ENCODE data around the gene KDM4D. TPM values are rescaled to one million over a fixed set of nuclear protein-coding genes. Genes with fewer than 3 reads are reported as not detected.
"Not testable (repeated sequence)": the region's sequence is repeated elsewhere in the genome, so short reads cannot be mapped to it uniquely, and the experiment has no call there.

KDM4D gene
- total and polyA plus RNA-seq, 7 experiments from 2014 or later: 0.32 to 0.70 (median 0.66) TPM

GRCh38 chr11:95033051-95033450 lies 59.5 kb downstream of the KDM4D start:
- intact Hi-C loops (cut with micrococcal nuclease): no loop called here
- CTCF ChIA-PET: no interaction called here
- no peak for DNase-seq
- Mint-ChIP-seq H3K4me1 (peaks cover 0 to 1% (median 0%) of the 10 kb centered on the region in 7 donors), H3K27me3 (peaks cover 2 to 30% (median 20%) of the 10 kb centered on the region in 5 donors), H3K9me3 (peaks cover 0 to 1% (median 0%) of the 10 kb centered on the region in 11 donors), H3K36me3 (peaks cover 0 to 1% (median 0%) of the 10 kb centered on the region in 5 donors), H3K27ac (no peak overlapping the region), H3K4me3 (no peak overlapping the region)
- Histone ChIP-seq H3K36me3 (ENCODE audit: control insufficient read depth in 2 of 3, insufficient read depth in 3 of 3, low read length in 3 of 3) (no peaks in the 10 kb centered on the region), H3K27ac (ENCODE audit: low read depth, low read length) (no peak overlapping the region), H3K27me3 (ENCODE audit: control insufficient read depth in 2 of 2, insufficient read depth in 2 of 2, low read length in 2 of 2) (no peaks in the 10 kb centered on the region), H3K4me1 (ENCODE audit: control insufficient read depth in 2 of 2, insufficient read depth in 2 of 2, low read length in 2 of 2) (no peaks in the 10 kb centered on the region), H3K4me3 (ENCODE audit: low read length) (no peak overlapping the region), H3K9me3 (ENCODE audit: control insufficient read depth in 2 of 3, low read length in 3 of 3) (no peaks in the 10 kb centered on the region)
- ATAC-seq: no peak
- POLR2A ChIA-PET: no interaction called here

- no peaks in the 10 kb centered on the region for H3K27me3 ChIP-seq (ENCODE audit: control insufficient read depth in 2 of 2, insufficient read depth in 2 of 2, low read length in 2 of 2)
- ChIA-PET POLR2A (no interaction called here), CTCF (no interaction called here)
- H3K9me3 ChIP-seq (ENCODE audit: control insufficient read depth in 2 of 3, low read length in 3 of 3): no peaks in the 10 kb centered on the region
- Mint-ChIP-seq H3K36me3 (peaks cover 0 to 5% (median 0%) of the 10 kb centered on the region in 5 donors), H3K9me3 (peaks cover 0 to 6% (median 0%) of the 10 kb centered on the region in 11 donors), H3K27me3 (peaks cover 10 to 41% (median 27%) of the 10 kb centered on the region in 5 donors), H3K4me1 (peaks cover 0 to 3% (median 0%) of the 10 kb centered on the region in 7 donors), H3K4me3 (no peak overlapping the region), H3K27ac (no peak overlapping the region)
- H3K4me3 ChIP-seq (ENCODE audit: low read length): no peak overlapping the region
- ATAC-seq (no peak), DNase-seq (no peak)
- no peaks in the 10 kb centered on the region for H3K36me3 ChIP-seq (ENCODE audit: control insufficient read depth in 2 of 3, insufficient read depth in 3 of 3, low read length in 3 of 3)
- no peaks in the 10 kb centered on the region for H3K4me1 ChIP-seq (ENCODE audit: control insufficient read depth in 2 of 2, insufficient read depth in 2 of 2, low read length in 2 of 2)
- intact Hi-C loops (cut with micrococcal nuclease): no loop called here
- no peak overlapping the region for H3K27ac ChIP-seq (ENCODE audit: low read depth, low read length)
Observed at GRCh38 chr11:95035316-95035715, 61.8 kb downstream of the KDM4D start.

GRCh38 chr11:95037356-95038035 lies 64.0 kb downstream of the KDM4D start:
- H3K9me3 ChIP-seq (ENCODE audit: control insufficient read depth in 2 of 3, low read length in 3 of 3); H3K27ac Mint-ChIP-seq; H3K4me1 ChIP-seq (ENCODE audit: control insufficient read depth in 2 of 2, insufficient read depth in 2 of 2, low read length in 2 of 2); intact Hi-C loops (cut with micrococcal nuclease); H3K27me3 ChIP-seq (ENCODE audit: control insufficient read depth in 2 of 2, insufficient read depth in 2 of 2, low read length in 2 of 2); H3K4me3 ChIP-seq (ENCODE audit: low read length); H3K36me3 Mint-ChIP-seq; H3K9me3 Mint-ChIP-seq; H3K27ac ChIP-seq (ENCODE audit: low read depth, low read length); H3K36me3 ChIP-seq (ENCODE audit: control insufficient read depth in 2 of 3, insufficient read depth in 3 of 3, low read length in 3 of 3); H3K4me1 Mint-ChIP-seq: not testable (repeated sequence)
- Mint-ChIP-seq H3K4me3 (peak overlapping the region in 7 of 10 donors; percentile 1 to 60 (median 22)), H3K27me3 (peaks cover 25 to 45% (median 41%) of the 10 kb centered on the region in 5 donors)
- ChIA-PET CTCF (interaction anchor here (0.7 kb wide), 1 partner anchor 68 kb away, joined by 4 read pairs; no protein-coding TSS in a partner anchor), POLR2A (interaction anchor here (0.6 to 1.6 kb wide), 4 partner anchors 30 to 1188 kb away, joined by 3 to 9 read pairs (median 4); partner anchors contain the start of genes ENDOD1 and SRSF8)
- DNase-seq (peak in 5 of 9 donors; percentile 1 to 17 (median 4)), ATAC-seq (peak; percentile 51)

GRCh38 chr11:95042239-95042638 lies 68.7 kb downstream of the KDM4D start:
- Mint-ChIP-seq H3K27ac (no peak overlapping the region), H3K27me3 (peaks cover 32 to 54% (median 41%) of the 10 kb centered on the region in 5 donors), H3K4me1 (peaks cover 0 to 3% (median 0%) of the 10 kb centered on the region in 7 donors), H3K4me3 (no peak overlapping the region), H3K36me3 (peaks cover 0 to 5% (median 0%) of the 10 kb centered on the region in 5 donors), H3K9me3 (peaks cover 0 to 8% (median 0%) of the 10 kb centered on the region in 11 donors)
- H3K36me3 ChIP-seq (ENCODE audit: control insufficient read depth in 2 of 3, insufficient read depth in 3 of 3, low read length in 3 of 3): no peaks in the 10 kb centered on the region
- DNase-seq: no peak
- no peak overlapping the region for H3K4me3 ChIP-seq (ENCODE audit: low read length)
- H3K27me3 ChIP-seq (ENCODE audit: control insufficient read depth in 2 of 2, insufficient read depth in 2 of 2, low read length in 2 of 2): no peaks in the 10 kb centered on the region
- H3K4me1 ChIP-seq (ENCODE audit: control insufficient read depth in 2 of 2, insufficient read depth in 2 of 2, low read length in 2 of 2): no peaks in the 10 kb centered on the region
- H3K27ac ChIP-seq (ENCODE audit: low read depth, low read length): no peak overlapping the region
- ATAC-seq: no peak
- intact Hi-C loops (cut with micrococcal nuclease): no loop called here
- POLR2A ChIA-PET: no interaction called here
- no peaks in the 10 kb centered on the region for H3K9me3 ChIP-seq (ENCODE audit: control insufficient read depth in 2 of 3, low read length in 3 of 3)
- CTCF ChIA-PET: no interaction called here

- H3K27ac Mint-ChIP-seq: no peak overlapping the region
- intact Hi-C loops (cut with micrococcal nuclease): no loop called here
- peaks cover 0 to 5% (median 0%) of the 10 kb centered on the region in 5 donors for H3K36me3 Mint-ChIP-seq
- peaks cover 32 to 54% (median 40%) of the 10 kb centered on the region in 5 donors for H3K27me3 Mint-ChIP-seq
- H3K27ac ChIP-seq (ENCODE audit: low read depth, low read length): no peak overlapping the region
- H3K4me1 ChIP-seq (ENCODE audit: control insufficient read depth in 2 of 2, insufficient read depth in 2 of 2, low read length in 2 of 2): no peaks in the 10 kb centered on the region
- H3K4me1 Mint-ChIP-seq: peaks cover 0 to 3% (median 0%) of the 10 kb centered on the region in 7 donors
- POLR2A ChIA-PET: no interaction called here
- no peak for ATAC-seq
- CTCF ChIA-PET: no interaction called here
- H3K36me3 ChIP-seq (ENCODE audit: control insufficient read depth in 2 of 3, insufficient read depth in 3 of 3, low read length in 3 of 3): no peaks in the 10 kb centered on the region
- H3K4me3 ChIP-seq (ENCODE audit: low read length): no peak overlapping the region
- peaks cover 0 to 8% (median 0%) of the 10 kb centered on the region in 11 donors for H3K9me3 Mint-ChIP-seq
- DNase-seq: no peak
- no peak overlapping the region for H3K4me3 Mint-ChIP-seq
- no peaks in the 10 kb centered on the region for H3K9me3 ChIP-seq (ENCODE audit: control insufficient read depth in 2 of 3, low read length in 3 of 3)
- no peaks in the 10 kb centered on the region for H3K27me3 ChIP-seq (ENCODE audit: control insufficient read depth in 2 of 2, insufficient read depth in 2 of 2, low read length in 2 of 2)
Observed at GRCh38 chr11:95042906-95043305, 69.4 kb downstream of the KDM4D start.

GRCh38 chr11:95044010-95044409 lies 70.5 kb downstream of the KDM4D start:
- ATAC-seq: no peak
- Mint-ChIP-seq H3K36me3 (no peaks in the 10 kb centered on the region), H3K9me3 (peaks cover 0 to 2% (median 0%) of the 10 kb centered on the region in 11 donors), H3K4me3 (no peak overlapping the region), H3K4me1 (no peaks in the 10 kb centered on the region), H3K27me3 (peaks cover 24 to 52% (median 35%) of the 10 kb centered on the region in 5 donors), H3K27ac (no peak overlapping the region)
- no peak overlapping the region for H3K27ac ChIP-seq (ENCODE audit: low read depth, low read length)
- no peaks in the 10 kb centered on the region for H3K36me3 ChIP-seq (ENCODE audit: control insufficient read depth in 2 of 3, insufficient read depth in 3 of 3, low read length in 3 of 3)
- H3K9me3 ChIP-seq (ENCODE audit: control insufficient read depth in 2 of 3, low read length in 3 of 3): no peaks in the 10 kb centered on the region
- no peaks in the 10 kb centered on the region for H3K4me1 ChIP-seq (ENCODE audit: control insufficient read depth in 2 of 2, insufficient read depth in 2 of 2, low read length in 2 of 2)
- DNase-seq: no peak
- intact Hi-C loops (cut with micrococcal nuclease): no loop called here
- H3K27me3 ChIP-seq (ENCODE audit: control insufficient read depth in 2 of 2, insufficient read depth in 2 of 2, low read length in 2 of 2): no peaks in the 10 kb centered on the region
- ChIA-PET CTCF (no interaction called here), POLR2A (no interaction called here)
- H3K4me3 ChIP-seq (ENCODE audit: low read length): no peak overlapping the region

GRCh38 chr11:95045812-95046211 lies 72.3 kb downstream of the KDM4D start:
- H3K4me1 Mint-ChIP-seq: no peaks in the 10 kb centered on the region
- H3K27me3 Mint-ChIP-seq: peaks cover 28 to 53% (median 37%) of the 10 kb centered on the region in 5 donors
- no peaks in the 10 kb centered on the region for H3K9me3 ChIP-seq (ENCODE audit: control insufficient read depth in 2 of 3, low read length in 3 of 3)
- no peak overlapping the region for H3K4me3 Mint-ChIP-seq
- intact Hi-C loops (cut with micrococcal nuclease): no loop called here
- H3K27me3 ChIP-seq (ENCODE audit: control insufficient read depth in 2 of 2, insufficient read depth in 2 of 2, low read length in 2 of 2): no peaks in the 10 kb centered on the region
- H3K27ac Mint-ChIP-seq: no peak overlapping the region
- no peak overlapping the region for H3K27ac ChIP-seq (ENCODE audit: low read depth, low read length)
- ATAC-seq (no peak), DNase-seq (no peak)
- POLR2A ChIA-PET: no interaction called here
- H3K4me1 ChIP-seq (ENCODE audit: control insufficient read depth in 2 of 2, insufficient read depth in 2 of 2, low read length in 2 of 2): no peaks in the 10 kb centered on the region
- CTCF ChIA-PET: no interaction called here
- H3K4me3 ChIP-seq (ENCODE audit: low read length): no peak overlapping the region
- peaks cover 0 to 2% (median 0%) of the 10 kb centered on the region in 11 donors for H3K9me3 Mint-ChIP-seq
- no peaks in the 10 kb centered on the region for H3K36me3 Mint-ChIP-seq
- no peaks in the 10 kb centered on the region for H3K36me3 ChIP-seq (ENCODE audit: control insufficient read depth in 2 of 3, insufficient read depth in 3 of 3, low read length in 3 of 3)

Measured in naive thymus-derived CD4-positive, alpha-beta T cell (primary cell).